ENCODE data around the gene ARSH. TPM values are rescaled to one million over a fixed set of nuclear protein-coding genes. Genes with fewer than 3 reads are reported as not detected.
"Not testable (repeated sequence)": the region's sequence is repeated elsewhere in the genome, so short reads cannot be mapped to it uniquely, and the experiment has no call there.

ARSH gene
- total RNA-seq, 4 donors from 2014 or later, result not detected

DNA sequence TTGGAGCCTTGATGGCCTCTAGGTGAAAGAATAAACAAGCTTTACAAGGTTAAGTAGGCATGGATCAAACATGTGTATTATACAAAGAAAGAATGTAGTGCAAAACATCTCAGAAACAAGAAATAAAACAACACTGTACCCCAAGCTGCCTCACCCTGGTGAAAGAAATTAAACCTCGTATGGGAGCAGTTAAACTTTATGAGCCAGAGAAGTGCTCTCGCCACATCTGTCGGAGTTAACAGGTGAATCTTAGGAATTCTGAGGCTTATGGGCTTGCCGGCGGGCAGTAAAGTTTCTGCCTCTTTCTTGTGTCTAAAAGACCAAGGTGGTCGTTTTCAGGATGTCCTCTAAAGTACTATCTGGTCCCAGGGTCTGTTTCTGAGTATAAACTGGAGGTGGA is 34.0 kb upstream of the ARSH start:
- no peak overlapping the region for H3K4me3 ChIP-seq
- H3K36me3 ChIP-seq, result no peaks in the 10 kb centered on the region
- no peak for TF ChIP-seq POLR2A (IDR thresholded peaks at IDR 0.05)
- TF ChIP-seq, protein P1, sequence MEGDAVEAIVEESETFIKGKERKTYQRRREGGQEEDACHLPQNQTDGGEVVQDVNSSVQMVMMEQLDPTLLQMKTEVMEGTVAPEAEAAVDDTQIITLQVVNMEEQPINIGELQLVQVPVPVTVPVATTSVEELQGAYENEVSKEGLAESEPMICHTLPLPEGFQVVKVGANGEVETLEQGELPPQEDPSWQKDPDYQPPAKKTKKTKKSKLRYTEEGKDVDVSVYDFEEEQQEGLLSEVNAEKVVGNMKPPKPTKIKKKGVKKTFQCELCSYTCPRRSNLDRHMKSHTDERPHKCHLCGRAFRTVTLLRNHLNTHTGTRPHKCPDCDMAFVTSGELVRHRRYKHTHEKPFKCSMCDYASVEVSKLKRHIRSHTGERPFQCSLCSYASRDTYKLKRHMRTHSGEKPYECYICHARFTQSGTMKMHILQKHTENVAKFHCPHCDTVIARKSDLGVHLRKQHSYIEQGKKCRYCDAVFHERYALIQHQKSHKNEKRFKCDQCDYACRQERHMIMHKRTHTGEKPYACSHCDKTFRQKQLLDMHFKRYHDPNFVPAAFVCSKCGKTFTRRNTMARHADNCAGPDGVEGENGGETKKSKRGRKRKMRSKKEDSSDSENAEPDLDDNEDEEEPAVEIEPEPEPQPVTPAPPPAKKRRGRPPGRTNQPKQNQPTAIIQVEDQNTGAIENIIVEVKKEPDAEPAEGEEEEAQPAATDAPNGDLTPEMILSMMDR (IDR thresholded peaks at IDR 0.05), result no peak
- TF ChIP-seq EP300 (IDR thresholded peaks at IDR 0.05), result no peak
- DNase-seq (ENCODE audit: low spot score in 2 of 2), result no peak
- no peaks in the 10 kb centered on the region for H3K4me1 ChIP-seq
- no peaks in the 10 kb centered on the region for H3K9me3 ChIP-seq
- H3K27ac ChIP-seq, result no peak overlapping the region
- no peaks in the 10 kb centered on the region for H3K27me3 ChIP-seq
- 70 to 85% methylated on average over 6 of the region's 6 CpGs for whole genome bisulfite sequencing, 2 donors

DNA sequence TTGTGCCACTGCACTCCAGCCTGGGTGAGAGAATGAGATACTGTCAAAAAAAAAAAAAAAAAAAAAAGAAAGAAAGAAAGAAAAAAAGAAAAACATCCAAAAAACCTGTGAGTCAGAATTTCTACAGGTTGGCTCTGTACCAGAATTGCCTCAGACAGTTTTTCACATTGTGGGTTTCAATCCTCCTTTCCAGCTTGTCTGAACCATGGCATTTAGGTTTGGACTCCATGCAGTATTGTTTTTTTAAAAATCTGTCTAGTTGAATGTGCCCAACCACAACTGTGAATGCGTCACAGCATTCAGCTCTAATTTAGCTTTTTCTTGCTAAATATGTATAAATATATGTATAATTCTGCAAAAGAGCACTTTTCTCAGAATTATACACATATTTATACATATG is 31.4 kb upstream of the ARSH start:
- Histone ChIP-seq H3K36me3 (no peaks in the 10 kb centered on the region), H3K27ac (no peak overlapping the region), H3K27me3 (no peaks in the 10 kb centered on the region), H3K4me1 (no peaks in the 10 kb centered on the region), H3K4me3 (no peak overlapping the region), H3K9me3 (no peaks in the 10 kb centered on the region)
- TF ChIP-seq POLR2A (IDR thresholded peaks at IDR 0.05) (no peak), EP300 (IDR thresholded peaks at IDR 0.05) (no peak)
- TF ChIP-seq, protein P1 (IDR thresholded peaks at IDR 0.05), result no peak
- DNase-seq (ENCODE audit: low spot score in 2 of 2), result no peak
- 25 to 48% methylated on average over 1 of the region's 1 CpG for WGBS, 2 donors

DNA sequence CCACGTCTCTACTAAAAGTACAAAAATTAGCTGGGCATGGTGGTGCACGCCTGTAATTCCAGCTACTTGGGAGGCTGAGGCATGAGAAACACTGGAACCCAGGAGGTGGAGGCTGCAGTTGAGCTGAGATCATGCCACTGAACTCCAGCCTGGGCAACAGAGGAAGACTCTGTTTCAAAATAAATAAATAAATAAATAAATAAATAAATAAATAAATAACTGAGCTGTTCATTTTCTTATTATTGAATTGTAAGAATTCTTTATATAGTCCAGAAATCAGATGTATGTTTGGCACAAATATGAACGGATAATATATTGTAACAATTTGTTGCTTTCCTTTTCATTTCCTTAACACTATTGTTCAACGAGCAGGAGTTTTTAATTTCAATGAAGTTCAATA is 27.7 kb upstream of the ARSH start:
- H3K4me3 ChIP-seq; DNase-seq (ENCODE audit: low spot score in 2 of 2); H3K9me3 ChIP-seq; H3K27ac ChIP-seq; H3K27me3 ChIP-seq; H3K4me1 ChIP-seq; H3K36me3 ChIP-seq: not testable (repeated sequence)
- WGBS, 2 donors, result 88 to 90% methylated on average over 4 of the region's 4 CpGs

DNA sequence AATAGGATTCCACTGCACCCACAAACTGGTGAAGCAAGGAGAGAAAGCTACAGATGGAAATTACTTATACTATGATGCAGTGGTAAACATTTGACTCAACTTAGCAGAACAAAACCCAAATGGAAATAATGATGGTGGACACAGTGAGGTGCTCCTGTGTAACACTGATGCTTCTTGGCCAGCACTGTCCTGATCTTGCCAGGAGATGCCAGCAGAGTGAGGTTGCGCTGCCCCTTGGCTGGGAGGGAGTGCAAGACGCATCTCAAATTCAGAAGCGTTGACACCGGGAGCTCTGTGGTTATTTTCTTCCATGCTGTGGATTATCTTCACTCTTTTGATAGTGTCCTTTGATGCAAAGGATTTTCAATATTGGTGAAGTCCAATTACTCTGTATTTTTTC is 22.0 kb upstream of the ARSH start:
- Histone ChIP-seq H3K27me3 (no peaks in the 10 kb centered on the region), H3K36me3 (no peaks in the 10 kb centered on the region), H3K27ac (no peak overlapping the region), H3K9me3 (no peaks in the 10 kb centered on the region), H3K4me1 (no peaks in the 10 kb centered on the region), H3K4me3 (no peak overlapping the region)
- DNase-seq (ENCODE audit: low spot score in 2 of 2), result no peak
- TF ChIP-seq EP300 (IDR thresholded peaks at IDR 0.05) (no peak), POLR2A (IDR thresholded peaks at IDR 0.05) (no peak)
- TF ChIP-seq, protein P1 (IDR thresholded peaks at IDR 0.05), result no peak
- WGBS, 2 donors, result 85 to 91% methylated on average over 4 of the region's 4 CpGs

DNA sequence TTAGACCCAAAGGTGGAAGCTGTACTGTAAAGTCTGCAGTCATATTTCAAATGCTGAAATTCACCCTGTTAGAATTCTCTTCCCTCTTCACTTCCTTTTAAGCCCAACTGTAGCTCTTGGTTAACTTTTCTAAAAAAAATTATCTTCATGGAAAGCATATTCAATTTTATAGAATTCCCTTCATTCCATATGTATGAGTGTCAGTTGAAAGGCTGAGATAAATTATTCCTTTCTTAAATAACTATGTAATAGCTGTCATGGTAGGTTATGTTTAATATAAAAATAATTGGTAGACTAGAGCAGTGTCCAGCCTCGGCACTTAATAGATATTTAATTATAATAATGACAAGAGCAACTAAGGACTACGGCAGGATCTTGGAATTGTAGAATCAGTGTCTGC is 16.8 kb upstream of the ARSH start:
- no peaks in the 10 kb centered on the region for H3K4me1 ChIP-seq
- TF ChIP-seq POLR2A (IDR thresholded peaks at IDR 0.05) (no peak), EP300 (IDR thresholded peaks at IDR 0.05) (no peak)
- TF ChIP-seq, protein P1 (IDR thresholded peaks at IDR 0.05), result no peak
- DNase-seq (ENCODE audit: low spot score in 2 of 2), result no peak
- H3K27me3 ChIP-seq, result no peaks in the 10 kb centered on the region
- H3K4me3 ChIP-seq, result no peak overlapping the region
- no peaks in the 10 kb centered on the region for H3K9me3 ChIP-seq
- no peaks in the 10 kb centered on the region for H3K36me3 ChIP-seq
- H3K27ac ChIP-seq, result no peak overlapping the region
- 66 to 73% methylated on average over 2 of the region's 2 CpGs for WGBS, 2 donors

DNA sequence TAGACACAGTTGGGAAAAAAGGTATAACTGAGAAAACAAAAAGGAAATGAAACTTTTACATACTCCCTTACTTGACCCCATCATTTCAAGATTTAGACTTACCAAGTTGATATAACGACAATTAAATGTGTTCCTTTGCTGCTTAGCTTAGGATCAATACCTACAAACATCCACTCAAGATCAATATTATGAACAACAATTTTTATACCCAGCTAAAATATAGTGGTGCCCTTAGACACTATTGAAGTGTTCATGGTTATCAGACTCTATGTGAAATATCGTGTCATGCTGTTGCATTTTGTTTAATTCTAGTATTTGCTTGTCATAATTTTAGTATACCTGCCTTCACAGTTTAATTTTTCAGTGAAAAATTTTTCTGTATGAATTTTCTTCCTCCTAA is 4.2 kb downstream of the ARSH start:
- Histone ChIP-seq H3K4me3 (no peak overlapping the region), H3K36me3 (no peaks in the 10 kb centered on the region), H3K27ac (no peak overlapping the region), H3K4me1 (no peaks in the 10 kb centered on the region), H3K27me3 (no peaks in the 10 kb centered on the region), H3K9me3 (peaks cover 0 to 29% (median 3%) of the 10 kb centered on the region in 4 donors)
- 82 to 92% methylated on average over 2 of the region's 2 CpGs for WGBS, 2 donors
- no peak for DNase-seq (ENCODE audit: low spot score in 2 of 2)
- no peak for TF ChIP-seq POLR2A (IDR thresholded peaks at IDR 0.05)
- no peak for TF ChIP-seq EP300 (IDR thresholded peaks at IDR 0.05)
- TF ChIP-seq, protein P1 (IDR thresholded peaks at IDR 0.05), result no peak
